Measurements from ENCODE around the gene SMIM28.
A peak's percentile ranks its signal among the peaks of the same experiment; 100 is the strongest.

Gene SMIM28

GRCh38 chr6:138396709-138397108, 19.0 kb downstream of the SMIM28 start:
- no peak for TF ChIP-seq CTCF (conservative IDR thresholded peaks at IDR 0.05; ENCODE audit: low read depth, low read length)
- no peak for DNase-seq (ENCODE audit: low read depth)
- no peak overlapping the region for H3K4me3 ChIP-seq (ENCODE audit: low read depth, low read length)

GRCh38 chr6:138397128-138398122, 19.7 kb downstream of the SMIM28 start:
- H3K4me3 ChIP-seq (ENCODE audit: low read depth, low read length): no peak overlapping the region
- DNase-seq (ENCODE audit: low read depth): peak; percentile 40
- TF ChIP-seq CTCF (conservative IDR thresholded peaks at IDR 0.05; ENCODE audit: low read depth, low read length): peak; percentile 21

- H3K4me3 ChIP-seq (ENCODE audit: low read depth, low read length): no peak overlapping the region
- no peak for DNase-seq (ENCODE audit: low read depth)
- no peak for TF ChIP-seq CTCF (conservative IDR thresholded peaks at IDR 0.05; ENCODE audit: low read depth, low read length)
These were observed 22.6 kb downstream of the SMIM28 start for GRCh38 chr6:138400326-138400725.

GRCh38 chr6:138401960-138402837, 24.5 kb downstream of the SMIM28 start:
- no peak for DNase-seq (ENCODE audit: low read depth)
- no peak for TF ChIP-seq CTCF (conservative IDR thresholded peaks at IDR 0.05; ENCODE audit: low read depth, low read length)
- H3K4me3 ChIP-seq (ENCODE audit: low read depth, low read length): no peak overlapping the region

GRCh38 chr6:138402838-138403187, 25.1 kb downstream of the SMIM28 start:
- no peak for DNase-seq (ENCODE audit: low read depth)
- no peak overlapping the region for H3K4me3 ChIP-seq (ENCODE audit: low read depth, low read length)
- TF ChIP-seq CTCF (conservative IDR thresholded peaks at IDR 0.05; ENCODE audit: low read depth, low read length): no peak

- DNase-seq (ENCODE audit: low read depth): peak; percentile 18
- TF ChIP-seq CTCF (conservative IDR thresholded peaks at IDR 0.05; ENCODE audit: low read depth, low read length): no peak
- peak overlapping the region; percentile 77 for H3K4me3 ChIP-seq (ENCODE audit: low read depth, low read length)
These were observed 25.7 kb downstream of the SMIM28 start for GRCh38 chr6:138403324-138403800.
